HUES6 (cell line): ENCODE measurements around the gene PITPNC1.

Experiments used
- H3K27ac ChIP-seq: 2 replicates; pipeline ENCODE4 v1.7.0; 2013; ENCODE audit warnings: low read depth, mild to moderate bottlenecking, low read length, inconsistent platforms
- H3K27me3 ChIP-seq: 2 replicates; pipeline ENCODE4 v1.6.1; 2013; ENCODE audit warnings: low read length; ENCODE audit not compliant: control insufficient read depth, insufficient read depth
- H3K36me3 ChIP-seq: 2 replicates; pipeline ENCODE4 v1.6.1; 2013; ENCODE audit warnings: low read length; ENCODE audit not compliant: control insufficient read depth, insufficient read depth
- H3K4me1 ChIP-seq: 2 replicates; pipeline ENCODE4 v1.6.1; 2013; ENCODE audit warnings: low read length; ENCODE audit not compliant: control insufficient read depth, insufficient read depth
- H3K4me3 ChIP-seq: 2 replicates; pipeline ENCODE4 v1.5.1; 2013; ENCODE audit warnings: low read depth, low read length
- H3K9ac ChIP-seq: one replicate; pipeline ENCODE4 v1.6.1; 2013; ENCODE audit warnings: mild to moderate bottlenecking, low read length
- H3K9me3 ChIP-seq: 2 replicates; pipeline ENCODE4 v1.6.1; 2013; ENCODE audit warnings: low read depth, low read length; ENCODE audit not compliant: control insufficient read depth, insufficient read depth

PITPNC1 gene

DNA sequence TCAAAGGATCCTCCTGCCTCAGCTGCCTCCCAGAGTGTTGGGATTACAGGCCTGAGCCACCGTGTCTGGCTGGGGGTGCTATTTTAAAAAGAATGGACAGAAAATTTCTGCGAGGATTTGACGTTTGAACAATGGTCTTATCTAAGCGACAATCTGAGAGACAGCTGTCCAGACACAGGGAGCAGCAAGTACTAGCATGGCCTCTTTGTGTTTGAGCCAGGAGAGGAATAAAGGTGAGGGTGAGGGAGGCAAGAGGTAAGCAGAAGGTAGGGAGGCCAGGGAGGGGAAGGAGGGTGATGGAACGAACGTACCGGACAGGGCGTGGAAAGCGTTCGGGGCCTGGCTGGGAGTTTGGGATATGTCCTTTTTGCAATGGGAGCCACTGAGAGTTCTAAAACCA is 59.2 kb downstream of the PITPNC1 start:
- Histone ChIP-seq H3K9ac (no peak overlapping the region), H3K4me3 (no peak overlapping the region), H3K27ac (no peak overlapping the region), H3K4me1 (peaks cover 26% of the 10 kb centered on the region), H3K36me3 (no peaks in the 10 kb centered on the region), H3K27me3 (no peaks in the 10 kb centered on the region), H3K9me3 (no peaks in the 10 kb centered on the region)

DNA sequence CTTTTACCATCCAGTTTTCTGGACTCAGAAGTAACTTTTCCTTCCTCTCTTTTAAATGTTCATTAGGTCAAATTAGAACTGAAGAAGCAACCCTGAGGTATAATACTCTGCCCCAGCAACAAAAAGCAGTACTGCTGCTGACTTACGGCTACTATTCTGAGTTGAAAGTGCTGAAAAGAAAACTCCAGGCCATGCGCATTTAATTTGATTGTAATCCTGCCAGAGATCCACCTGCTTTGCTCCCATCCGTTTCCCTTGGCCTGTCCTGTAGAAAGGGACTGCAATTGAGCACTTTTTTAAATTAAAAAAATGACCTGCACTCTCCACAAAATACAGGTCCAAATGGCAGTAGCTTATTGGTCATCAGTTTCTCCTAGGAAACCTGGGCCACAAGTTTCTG is 61.6 kb downstream of the PITPNC1 start:
- Histone ChIP-seq H3K36me3 (no peaks in the 10 kb centered on the region), H3K9ac (no peak overlapping the region), H3K27me3 (no peaks in the 10 kb centered on the region), H3K4me3 (no peak overlapping the region), H3K27ac (no peak overlapping the region), H3K9me3 (no peaks in the 10 kb centered on the region), H3K4me1 (peaks cover 29% of the 10 kb centered on the region)

DNA sequence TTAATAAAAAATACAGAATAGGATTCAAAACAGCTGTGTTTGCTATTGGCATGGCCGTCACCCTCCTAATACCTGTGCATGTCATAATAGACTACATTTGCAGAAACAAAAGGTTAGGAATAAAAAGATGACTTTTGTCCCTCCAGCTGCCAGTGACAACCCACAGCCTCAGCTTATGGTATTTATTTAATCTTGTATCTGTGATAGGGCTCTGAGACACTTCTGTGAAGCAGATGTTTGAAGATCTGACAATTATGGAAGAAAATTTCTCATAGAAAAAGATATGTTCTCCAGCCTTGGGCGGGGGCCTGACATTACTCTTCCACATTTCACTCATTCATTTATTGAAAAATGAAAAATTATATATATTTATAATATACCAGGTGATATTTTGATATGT is 62.2 kb downstream of the PITPNC1 start:
- H3K27me3 ChIP-seq, result no peaks in the 10 kb centered on the region
- peaks cover 28% of the 10 kb centered on the region for H3K4me1 ChIP-seq
- no peak overlapping the region for H3K27ac ChIP-seq
- no peaks in the 10 kb centered on the region for H3K36me3 ChIP-seq
- H3K9me3 ChIP-seq, result no peaks in the 10 kb centered on the region
- H3K4me3 ChIP-seq, result no peak overlapping the region
- H3K9ac ChIP-seq, result no peak overlapping the region

DNA sequence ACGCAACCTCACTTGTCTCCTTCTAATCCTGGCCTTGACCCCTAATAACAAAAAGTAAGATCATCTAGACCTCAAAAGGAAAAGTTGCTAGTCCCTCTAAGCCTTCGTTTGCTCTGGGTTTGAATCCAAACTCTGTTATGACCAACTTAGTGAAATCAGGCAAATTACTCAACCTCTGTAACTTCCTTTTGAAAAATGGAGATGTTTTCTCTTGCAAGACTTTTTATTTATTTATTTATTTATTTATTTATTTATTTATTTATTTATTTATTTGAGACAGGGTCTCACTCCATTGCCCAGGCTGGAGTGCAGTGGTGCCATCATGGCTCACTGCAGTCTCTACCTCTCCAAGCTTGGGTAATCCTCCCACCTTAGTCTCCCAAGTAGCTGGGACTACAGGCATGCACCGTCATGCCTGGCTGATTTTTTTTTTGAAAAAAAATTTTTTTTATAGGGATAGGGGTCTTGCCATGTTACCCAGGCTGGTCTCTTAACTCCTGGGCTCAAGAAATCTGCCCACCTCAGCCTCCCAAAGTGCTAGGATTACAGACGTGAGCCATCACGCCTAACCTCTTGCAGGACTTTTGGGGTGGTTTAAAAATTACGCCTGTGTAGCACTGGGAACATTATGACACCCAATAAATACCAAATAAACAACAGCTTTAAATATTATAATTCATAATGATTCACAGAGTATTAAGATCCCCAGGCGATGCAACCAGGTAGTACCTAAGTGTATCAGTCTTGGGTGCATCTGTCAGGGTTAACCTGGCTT is 63.4 kb downstream of the PITPNC1 start:
- Histone ChIP-seq H3K4me1 (peaks cover 35% of the 10 kb centered on the region), H3K27ac (no peak overlapping the region), H3K27me3 (no peaks in the 10 kb centered on the region), H3K9me3 (no peaks in the 10 kb centered on the region), H3K9ac (no peak overlapping the region), H3K36me3 (no peaks in the 10 kb centered on the region), H3K4me3 (no peak overlapping the region)

DNA sequence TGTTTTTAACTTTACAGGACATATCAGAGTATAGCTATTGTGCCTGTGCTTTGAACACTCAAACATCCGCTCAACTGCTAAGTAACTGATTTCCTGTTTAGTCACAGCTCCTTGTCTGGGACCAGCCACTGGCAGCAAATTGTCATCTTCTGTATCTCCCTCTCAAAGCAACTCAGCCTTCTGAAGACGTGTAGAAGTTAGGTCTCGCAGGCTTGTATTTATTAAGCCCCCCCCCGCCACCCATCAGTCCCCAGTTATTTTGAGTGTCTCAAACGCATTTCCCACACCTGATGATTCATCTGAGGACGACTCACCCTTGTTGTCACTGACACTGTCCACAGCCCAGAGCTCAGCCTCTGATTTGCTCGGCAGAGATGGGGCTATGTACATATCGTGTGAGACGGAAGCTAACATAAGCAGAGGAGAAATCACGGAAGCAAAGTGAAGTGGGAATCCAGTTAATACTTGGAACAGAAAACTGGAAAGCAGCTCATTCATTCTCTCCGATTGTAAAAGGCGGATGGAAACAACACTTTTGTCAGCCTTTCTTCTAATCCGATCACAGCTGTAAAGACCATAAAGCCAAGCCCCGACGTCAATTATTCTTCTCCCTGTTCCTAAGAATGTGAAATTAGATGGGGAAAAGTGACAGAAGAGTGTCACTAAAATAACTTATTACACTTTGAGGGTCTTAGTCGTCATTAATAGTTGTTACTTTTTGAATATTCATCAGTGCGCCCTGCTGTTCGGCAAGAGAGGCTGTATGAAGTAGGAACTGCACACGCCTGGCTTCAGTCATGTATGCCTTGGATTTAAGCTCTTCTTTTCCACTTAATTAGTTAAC is 64.2 kb downstream of the PITPNC1 start:
- H3K27ac ChIP-seq, result no peak overlapping the region
- H3K9me3 ChIP-seq, result no peaks in the 10 kb centered on the region
- H3K27me3 ChIP-seq, result no peaks in the 10 kb centered on the region
- H3K4me3 ChIP-seq, result no peak overlapping the region
- no peaks in the 10 kb centered on the region for H3K36me3 ChIP-seq
- peaks cover 37% of the 10 kb centered on the region for H3K4me1 ChIP-seq
- no peak overlapping the region for H3K9ac ChIP-seq

DNA sequence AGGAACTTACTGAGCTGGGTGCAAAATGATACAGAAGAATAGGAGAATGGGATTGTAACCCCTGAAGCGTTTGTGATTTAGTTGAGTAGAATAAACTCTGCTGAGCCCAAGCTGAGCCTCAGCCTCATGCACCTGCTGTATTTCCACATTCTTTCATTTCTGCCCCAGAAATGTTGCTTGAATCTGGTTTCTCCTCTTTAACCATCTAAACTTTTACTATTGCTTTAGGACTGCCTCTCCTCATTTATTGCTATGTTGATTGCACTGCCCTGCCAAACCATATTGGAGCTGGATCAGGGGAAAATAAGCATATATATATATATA is 64.8 kb downstream of the PITPNC1 start:
- Histone ChIP-seq H3K4me1 (peaks cover 37% of the 10 kb centered on the region), H3K4me3 (no peak overlapping the region), H3K9me3 (no peaks in the 10 kb centered on the region), H3K27me3 (no peaks in the 10 kb centered on the region), H3K9ac (no peak overlapping the region), H3K27ac (no peak overlapping the region), H3K36me3 (no peaks in the 10 kb centered on the region)

DNA sequence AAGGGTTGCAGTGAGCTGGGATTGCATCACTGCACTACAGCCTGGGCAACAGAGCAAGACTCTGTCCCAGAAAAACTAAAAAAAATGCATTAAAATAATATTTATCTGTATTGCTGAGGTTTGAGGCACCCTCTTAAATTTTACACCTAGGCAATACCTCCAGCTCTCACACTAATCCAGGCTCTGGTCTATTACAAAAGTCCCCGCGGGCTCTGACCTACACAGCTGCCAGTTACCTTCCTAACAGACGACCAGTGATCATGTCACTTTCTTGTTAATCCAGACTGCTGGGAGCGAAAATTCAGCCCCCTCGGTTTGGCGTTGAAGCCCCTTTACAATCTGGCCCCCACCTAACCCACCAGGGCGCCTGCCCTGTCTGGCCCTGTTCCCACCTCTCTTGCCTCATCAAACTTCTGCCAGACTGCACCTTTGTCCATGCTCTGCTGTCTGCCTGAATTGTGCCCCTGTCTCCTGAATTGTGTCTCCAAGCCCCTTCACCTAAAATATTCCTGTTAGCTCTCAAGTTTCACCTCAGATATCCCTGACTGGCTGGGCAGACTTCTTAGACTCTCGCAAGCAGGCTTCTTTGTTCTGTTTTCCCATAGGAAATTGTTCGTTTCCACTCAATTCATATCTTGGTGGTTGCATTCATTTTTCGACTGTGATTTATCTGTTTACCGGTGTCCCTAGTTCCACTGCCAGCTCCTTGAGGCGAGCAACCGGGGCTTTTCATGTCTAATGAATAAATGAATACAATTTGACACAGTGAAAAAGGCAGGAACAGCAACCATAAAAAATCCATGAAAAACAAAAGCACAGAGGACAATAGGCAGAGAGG is 65.9 kb downstream of the PITPNC1 start:
- no peaks in the 10 kb centered on the region for H3K27me3 ChIP-seq

DNA sequence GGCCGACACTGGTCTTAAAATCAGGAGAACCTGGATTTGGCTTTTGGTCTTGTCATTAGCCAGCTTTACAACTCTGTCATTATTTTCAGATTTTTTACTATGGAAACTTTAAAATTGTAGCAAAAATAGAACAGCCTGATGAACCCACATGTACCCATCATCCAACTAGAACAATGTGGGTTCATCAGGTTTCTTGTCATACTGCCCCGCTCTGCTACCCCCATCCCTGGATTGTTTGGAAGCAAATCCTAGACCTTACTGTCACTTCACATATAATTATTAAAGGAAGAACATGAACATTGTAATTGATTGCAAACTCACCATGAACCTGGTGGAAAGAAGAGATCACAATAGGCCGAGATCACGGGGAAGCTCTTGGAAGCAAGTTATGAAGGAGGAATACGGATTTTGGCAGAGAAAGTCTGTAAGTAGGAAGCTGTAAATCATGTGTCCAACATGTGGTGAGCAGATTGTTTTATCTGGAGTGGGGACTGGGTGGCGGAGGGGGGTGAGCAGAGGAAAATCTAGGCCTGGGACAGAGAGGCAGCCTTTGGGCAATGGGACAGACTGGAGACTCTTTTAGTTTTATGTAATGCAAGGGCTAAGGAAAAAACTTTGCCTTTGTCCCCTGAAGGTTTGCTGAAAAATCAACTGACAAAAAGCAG is 67.0 kb downstream of the PITPNC1 start:
- H3K4me3 ChIP-seq, result no peak overlapping the region
- no peak overlapping the region for H3K27ac ChIP-seq
- H3K27me3 ChIP-seq, result no peaks in the 10 kb centered on the region
- H3K36me3 ChIP-seq, result no peaks in the 10 kb centered on the region
- H3K9ac ChIP-seq, result no peak overlapping the region
- H3K4me1 ChIP-seq, result peaks cover 31% of the 10 kb centered on the region
- H3K9me3 ChIP-seq, result no peaks in the 10 kb centered on the region

More for the DNA sequence above, 65.9 kb downstream of the PITPNC1 start:
- Histone ChIP-seq H3K4me3 (no peak overlapping the region), H3K4me1 (peaks cover 37% of the 10 kb centered on the region), H3K27ac (no peak overlapping the region; the same call in 1 of the 2 replicates), H3K9me3 (no peaks in the 10 kb centered on the region), H3K9ac (no peak overlapping the region), H3K36me3 (no peaks in the 10 kb centered on the region)

DNA sequence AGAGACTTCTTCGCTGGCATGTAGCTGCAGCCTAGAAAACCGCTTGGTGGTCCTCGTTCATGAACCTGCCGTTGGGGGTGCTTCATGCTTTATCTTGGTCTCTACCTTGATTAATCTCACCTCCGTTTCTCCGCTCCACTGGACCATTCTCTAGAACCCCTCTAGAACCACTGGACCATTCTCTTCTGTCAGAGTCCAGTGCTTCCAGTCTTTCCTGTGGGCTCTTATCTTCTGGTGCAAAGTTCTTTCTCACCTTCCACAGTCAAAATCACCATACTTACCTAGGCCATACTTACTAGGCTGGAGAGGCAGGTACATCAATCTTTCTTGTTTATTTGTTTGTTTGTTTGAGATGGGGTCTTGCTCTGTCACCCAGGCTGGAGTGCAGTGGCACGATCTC is 71.4 kb downstream of the PITPNC1 start:
- Histone ChIP-seq H3K36me3 (no peaks in the 10 kb centered on the region), H3K4me1 (peaks cover 12% of the 10 kb centered on the region), H3K4me3 (no peak overlapping the region), H3K9ac (no peak overlapping the region), H3K27ac (no peak overlapping the region), H3K27me3 (no peaks in the 10 kb centered on the region), H3K9me3 (no peaks in the 10 kb centered on the region)

DNA sequence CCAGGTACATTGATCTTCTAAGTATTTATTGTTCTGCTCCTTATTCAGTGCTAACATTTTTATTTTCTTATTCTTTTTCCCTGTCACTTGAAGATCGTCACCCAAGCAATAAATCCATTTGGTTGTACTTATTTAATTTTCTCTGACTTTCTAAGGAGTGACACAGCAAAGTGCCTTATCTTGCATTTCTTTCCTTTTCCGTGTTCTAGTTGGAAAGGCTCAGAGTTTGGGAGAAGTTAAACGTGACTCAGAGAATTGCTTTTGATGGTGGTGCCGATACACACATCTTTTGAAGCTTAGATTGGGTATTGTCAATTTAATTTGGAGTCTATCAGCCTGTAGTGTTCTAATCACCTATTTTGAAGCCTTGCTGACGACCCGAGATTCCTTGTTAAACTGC is 72.0 kb downstream of the PITPNC1 start:
- H3K4me1 ChIP-seq, result peaks cover 11% of the 10 kb centered on the region; the same call in 1 of the 2 replicates
- no peak overlapping the region for H3K27ac ChIP-seq
- no peaks in the 10 kb centered on the region for H3K9me3 ChIP-seq
- no peak overlapping the region for H3K4me3 ChIP-seq
- H3K36me3 ChIP-seq, result no peaks in the 10 kb centered on the region
- no peaks in the 10 kb centered on the region for H3K27me3 ChIP-seq
- no peak overlapping the region for H3K9ac ChIP-seq
